HG03064 (cell line): Measurements from ENCODE around the gene HIVEP3.
A peak's percentile ranks its signal among the peaks of the same experiment; 100 is the strongest.
"Not testable (repeated sequence)": the region's sequence is repeated elsewhere in the genome, so short reads cannot be mapped to it uniquely, and the experiment has no call there.

ENCODE experiments used
- ATAC-seq: cut with Tn5 transposase; IDR thresholded peaks from one replicate; pipeline ENCODE4 v1.9.1; 2021; ENCODE audit warnings: low read depth; ENCODE audit not compliant: unreplicated experiment

Gene HIVEP3

GRCh38 chr1:41924911-41925310, 6.2 kb upstream of the HIVEP3 start:
- ATAC-seq = no peak

DNA sequence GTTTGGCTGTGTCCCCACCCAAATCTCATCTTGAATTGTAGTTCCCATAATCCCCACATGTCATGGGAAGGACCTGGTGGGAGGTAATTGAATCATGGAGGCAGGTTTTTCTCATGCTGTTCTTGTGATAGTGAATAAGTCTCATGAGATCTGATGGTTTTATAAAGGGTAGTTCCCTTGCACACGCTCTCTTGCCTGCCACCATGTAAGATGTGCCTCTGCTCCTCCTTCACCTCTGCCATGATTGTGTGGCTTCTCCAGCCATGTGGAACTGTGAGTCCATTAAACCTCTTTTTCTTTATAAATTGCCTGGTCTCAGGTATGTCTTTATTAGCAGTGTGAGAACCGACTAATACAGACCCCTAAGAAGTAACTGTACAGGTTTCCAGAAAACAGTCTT, 2.5 kb upstream of the HIVEP3 start:
- ATAC-seq = not testable (repeated sequence)

DNA sequence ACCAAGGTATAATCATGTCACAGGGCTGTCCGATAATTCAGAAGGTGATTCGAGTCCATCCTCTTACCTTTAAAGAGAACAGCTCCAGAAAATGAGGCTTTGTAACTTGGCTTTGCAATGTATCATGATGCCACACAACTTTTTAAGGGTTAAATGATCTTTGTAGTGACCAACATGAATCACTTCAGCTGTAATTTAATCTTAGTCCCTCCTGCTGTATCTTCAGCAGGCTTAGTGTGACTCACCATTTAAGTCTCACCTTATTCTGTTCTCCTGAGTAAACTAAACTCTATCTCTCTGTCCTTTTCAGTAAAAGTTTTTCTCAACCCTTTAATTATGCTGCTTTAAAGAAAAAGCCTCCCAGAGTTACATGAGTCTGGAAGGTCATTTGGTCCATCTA, 1.9 kb upstream of the HIVEP3 start:
- no peak for ATAC-seq

DNA sequence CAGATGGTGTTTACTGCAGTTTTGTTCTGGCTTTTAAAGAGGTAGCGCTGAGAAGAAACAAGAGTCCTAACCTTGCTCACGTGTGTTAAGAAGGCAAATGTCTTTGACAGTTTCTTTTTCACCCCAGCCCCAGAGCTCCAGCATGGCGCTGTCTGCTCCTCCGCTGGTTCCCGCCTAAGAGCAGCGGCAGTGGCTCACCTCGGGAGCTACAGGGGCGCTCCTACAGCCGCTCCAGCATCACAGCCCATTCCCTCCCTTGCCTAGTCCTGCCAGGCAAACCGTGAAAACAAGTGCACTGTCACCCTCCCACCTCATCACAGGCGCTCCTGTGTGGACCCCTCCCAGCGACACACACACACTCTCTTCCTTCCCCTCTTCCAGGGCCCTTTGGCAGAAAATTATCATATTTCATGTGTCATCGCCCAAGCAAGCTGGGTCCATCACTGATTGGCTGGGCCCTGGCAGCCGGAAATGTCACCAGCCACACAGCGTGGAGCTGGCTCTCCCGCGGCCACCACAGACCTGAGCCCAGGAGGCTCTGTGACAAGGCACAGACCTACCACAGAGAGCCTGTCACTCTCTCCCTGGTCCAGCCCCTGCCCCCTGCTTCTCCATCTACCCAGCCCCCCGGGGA, 1.2 kb upstream of the HIVEP3 start:
- peak; percentile 64 for ATAC-seq

DNA sequence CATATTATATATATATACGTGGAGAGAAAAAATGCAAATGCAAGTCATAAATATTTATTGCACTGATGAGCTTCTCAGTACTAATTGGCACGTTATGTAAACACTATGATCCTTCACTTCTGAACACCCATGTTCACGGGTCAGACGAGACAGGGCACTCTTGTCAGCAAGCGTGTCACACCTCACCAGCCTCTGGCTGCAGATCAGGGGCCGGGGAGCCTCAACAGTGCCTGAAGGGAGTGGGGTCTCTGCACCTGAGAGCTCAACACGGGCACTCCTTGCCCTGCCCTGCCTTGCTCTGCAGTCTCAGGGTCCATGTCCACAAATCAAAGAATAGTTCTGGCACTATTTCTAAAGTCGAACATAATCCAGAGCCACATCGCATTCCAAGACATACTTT, 409 bp upstream of the HIVEP3 start:
- ATAC-seq = no peak

DNA sequence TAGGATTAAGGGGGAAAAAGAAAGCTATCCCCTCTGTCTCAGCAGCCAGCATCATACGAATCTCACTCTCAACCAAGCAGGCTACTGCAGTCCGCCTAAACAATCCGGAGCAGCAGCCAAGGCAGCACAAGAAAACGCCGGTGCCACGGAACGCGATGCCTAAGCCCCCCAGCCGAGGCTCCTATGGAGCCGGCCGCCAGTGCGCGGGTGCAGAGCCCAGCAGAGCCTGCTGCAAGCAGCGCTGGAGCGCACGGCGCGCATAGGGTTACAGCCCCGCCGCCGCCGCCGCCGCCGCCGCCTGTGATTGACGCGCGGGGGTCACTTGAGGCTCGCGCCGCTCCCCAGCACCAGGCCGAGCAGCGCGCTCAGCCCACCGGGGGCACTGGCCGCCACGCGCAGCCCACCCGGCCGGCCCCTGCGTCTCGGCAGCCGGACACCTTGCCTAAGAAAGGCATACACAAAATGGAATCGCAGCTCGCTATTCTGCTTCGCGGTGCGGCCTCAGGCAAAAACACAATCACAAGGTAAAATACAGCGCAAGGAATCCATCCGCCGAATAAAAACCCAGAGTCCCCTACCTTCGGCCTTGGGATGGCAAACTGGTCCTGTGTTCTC, 780 bp downstream of the HIVEP3 start:
- ATAC-seq = no peak

- no peak for ATAC-seq
These were observed 1.6 kb downstream of the HIVEP3 start for GRCh38 chr1:41917076-41917475.

DNA sequence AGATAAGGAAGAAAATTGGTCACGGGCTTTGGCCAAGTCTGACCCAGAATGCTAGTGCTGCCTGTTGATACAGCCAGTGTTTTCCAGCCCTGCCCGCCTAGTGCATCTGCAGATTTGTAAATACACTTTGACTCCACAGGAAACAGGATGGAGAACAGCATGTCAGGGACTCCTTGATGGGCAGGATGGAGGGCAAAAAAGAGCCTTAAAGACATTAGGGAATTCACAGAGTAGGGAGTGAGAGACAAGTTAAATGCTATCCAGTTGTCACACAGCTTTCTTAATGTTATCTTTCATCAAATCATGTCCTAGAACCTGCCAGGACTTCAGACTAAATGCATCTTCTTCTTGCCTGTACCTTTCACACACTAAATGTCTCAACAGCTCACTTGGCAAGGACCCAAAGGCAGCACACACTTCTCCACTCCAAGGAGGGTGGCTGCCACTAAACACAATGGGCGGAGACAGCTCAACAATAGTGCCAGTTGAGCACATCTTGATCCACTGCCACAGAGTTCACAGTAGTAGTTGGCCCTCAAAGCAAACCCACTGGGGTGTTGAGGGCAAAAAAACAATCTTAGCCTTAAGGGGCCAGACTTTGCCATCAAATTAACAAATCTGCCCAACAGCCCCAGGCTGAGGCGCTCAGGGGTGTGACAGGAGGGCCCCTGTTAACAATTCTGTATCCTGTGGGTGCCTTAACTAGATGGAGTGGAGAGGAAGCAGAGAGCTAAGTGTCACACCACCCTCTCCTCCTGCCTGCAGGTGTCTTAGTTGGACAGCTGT, 2.7 kb downstream of the HIVEP3 start:
- ATAC-seq = no peak

GRCh38 chr1:41914516-41914915, 4.2 kb downstream of the HIVEP3 start:
- no peak for ATAC-seq

GRCh38 chr1:41913014-41913413, 5.7 kb downstream of the HIVEP3 start:
- no peak for ATAC-seq

GRCh38 chr1:41908288-41908895, 10.3 kb downstream of the HIVEP3 start:
- no peak for ATAC-seq

GRCh38 chr1:41907446-41907845, 11.3 kb downstream of the HIVEP3 start:
- no peak for ATAC-seq

GRCh38 chr1:41906943-41907342, 11.8 kb downstream of the HIVEP3 start:
- ATAC-seq = no peak

DNA sequence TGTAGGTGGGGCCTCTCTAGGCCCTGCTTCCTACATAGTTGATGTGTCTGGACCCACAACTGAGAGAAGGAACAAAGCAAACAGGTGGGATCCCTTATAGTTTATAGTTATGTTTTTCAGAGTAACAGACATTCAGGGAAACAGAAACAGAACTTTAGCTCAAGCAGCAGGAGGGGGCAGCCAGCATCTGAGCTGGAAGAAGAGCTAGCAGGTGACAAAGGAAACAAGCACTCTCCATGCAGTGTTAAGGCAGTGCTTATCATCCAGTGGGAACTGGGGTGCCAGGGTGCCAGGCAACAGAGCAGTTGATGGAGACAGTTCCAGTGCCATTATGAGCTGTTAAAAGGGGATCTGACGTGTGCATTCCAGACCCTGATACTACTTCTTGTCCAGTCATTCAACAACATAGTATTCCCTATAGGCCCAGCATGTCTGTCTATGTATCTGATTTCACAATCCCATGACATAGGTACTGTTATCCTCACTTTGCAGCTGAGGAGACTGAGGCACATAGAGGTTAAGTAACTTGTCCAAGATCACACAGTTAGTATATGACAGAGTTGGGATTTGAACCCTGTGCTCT, 13.5 kb downstream of the HIVEP3 start:
- ATAC-seq = no peak

DNA sequence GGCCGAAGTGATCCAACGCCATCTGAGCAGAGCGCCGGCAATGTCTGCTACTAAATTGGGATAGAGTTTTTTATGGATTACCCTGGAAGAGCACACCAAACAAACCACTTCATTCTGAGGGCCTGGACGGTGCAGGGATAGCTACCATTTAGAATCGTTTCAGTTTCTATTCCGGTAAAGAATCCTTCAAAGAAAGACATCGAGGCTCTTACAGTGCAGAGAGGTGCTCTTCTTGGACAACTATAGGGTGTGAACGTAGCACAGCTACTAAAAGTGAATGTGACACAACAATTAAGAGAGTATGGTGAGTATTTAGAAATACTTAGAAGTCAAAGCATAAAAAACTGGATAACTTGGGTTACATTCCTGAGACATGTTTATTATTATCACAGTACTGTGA, 16.1 kb downstream of the HIVEP3 start:
- ATAC-seq = no peak

- ATAC-seq = no peak
These were observed 16.6 kb downstream of the HIVEP3 start for GRCh38 chr1:41902159-41902577.

GRCh38 chr1:41901551-41901950, 17.2 kb downstream of the HIVEP3 start:
- no peak for ATAC-seq

DNA sequence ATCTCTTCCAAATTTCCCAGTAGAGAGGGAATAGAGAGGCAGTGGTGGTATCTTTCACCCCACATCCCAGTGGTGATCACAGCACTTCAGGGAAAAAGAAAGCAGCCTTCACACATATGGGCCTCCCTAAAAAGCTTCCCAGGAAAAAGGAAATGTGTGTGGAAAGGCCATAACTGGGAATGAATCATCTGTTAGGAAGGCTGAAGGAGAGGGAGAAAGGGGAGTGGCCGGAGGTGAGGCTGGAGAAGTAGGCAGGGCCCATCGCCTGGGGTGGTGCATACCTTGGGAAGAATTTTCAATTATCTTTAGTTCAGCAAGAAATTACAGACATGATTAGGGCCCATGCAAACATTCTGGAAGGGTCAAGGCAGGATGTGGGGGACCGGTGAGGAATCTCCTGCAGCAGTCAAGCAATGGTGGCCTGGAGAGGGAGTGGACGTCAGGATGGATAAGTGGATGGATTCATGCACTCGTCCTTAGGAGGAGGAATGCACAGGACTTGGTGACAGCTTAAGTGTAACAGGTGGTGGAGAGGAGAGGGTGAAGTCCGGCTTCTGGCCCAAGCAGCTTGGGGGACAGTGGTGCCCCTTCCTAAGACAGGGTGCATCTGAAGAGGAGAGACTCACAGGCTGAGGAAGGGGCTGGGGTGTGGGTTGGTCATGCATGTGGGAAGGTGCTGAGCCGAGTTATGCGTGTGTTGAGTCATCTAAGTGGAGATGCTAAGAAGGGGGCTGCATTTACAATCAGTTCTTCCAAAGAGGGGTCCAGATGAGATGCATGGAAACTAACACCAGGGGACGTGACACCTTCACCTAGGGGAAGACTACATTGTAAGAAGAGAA, 17.9 kb downstream of the HIVEP3 start:
- no peak for ATAC-seq

GRCh38 chr1:41898191-41898713, 20.5 kb downstream of the HIVEP3 start:
- ATAC-seq = no peak

GRCh38 chr1:41895552-41895951, 23.2 kb downstream of the HIVEP3 start:
- ATAC-seq = no peak
